GM21528 (cell line): ENCODE results near the gene CCNK.

ENCODE experiments used
- ATAC-seq: cut with Tn5 transposase; IDR thresholded peaks from one replicate; pipeline ENCODE4 v1.9.1; 2021; ENCODE audit warnings: mild to moderate bottlenecking, moderate library complexity; ENCODE audit not compliant: unreplicated experiment, low FRiP score

CCNK gene

DNA sequence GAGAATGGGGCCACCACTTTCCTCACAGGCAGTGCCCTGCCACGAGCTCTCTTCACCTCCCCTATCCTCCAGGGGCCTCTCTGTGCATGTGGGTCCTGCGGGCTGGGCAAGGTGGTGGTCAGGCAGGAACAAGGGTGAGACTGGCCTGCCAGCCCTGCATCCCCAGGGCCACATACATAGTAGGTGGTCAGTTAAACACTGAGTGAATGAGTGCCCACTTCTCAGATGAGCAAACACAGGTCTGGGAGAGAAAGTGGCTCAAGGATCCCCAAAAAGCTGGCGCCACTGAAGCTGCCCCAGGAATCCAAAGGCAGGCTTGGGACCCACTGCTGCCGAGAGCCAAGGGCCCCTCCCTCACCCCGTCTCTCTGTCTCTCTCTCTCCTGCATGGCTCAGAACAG lies 51.1 kb downstream of the CCNK start:
- ATAC-seq: no peak

DNA sequence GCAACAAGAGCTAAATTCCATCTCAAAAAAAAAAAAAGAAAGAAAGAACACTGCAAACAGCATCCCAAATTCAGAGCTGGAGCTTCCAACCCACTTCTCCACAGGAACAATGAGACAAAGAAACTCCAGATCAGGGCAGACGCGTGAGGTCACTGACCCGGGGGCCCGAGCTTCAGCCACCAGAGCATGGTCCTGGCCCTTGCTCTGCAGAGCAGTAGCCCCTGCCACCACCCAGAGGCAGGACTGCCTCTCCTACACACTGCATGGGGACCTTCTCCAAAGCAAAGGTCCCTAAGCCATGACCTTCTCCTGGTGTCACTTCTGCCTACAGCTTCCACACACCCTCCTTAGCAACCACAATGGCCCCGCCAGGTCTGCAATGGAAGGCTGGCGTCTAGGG lies 53.1 kb downstream of the CCNK start:
- ATAC-seq: no peak

DNA sequence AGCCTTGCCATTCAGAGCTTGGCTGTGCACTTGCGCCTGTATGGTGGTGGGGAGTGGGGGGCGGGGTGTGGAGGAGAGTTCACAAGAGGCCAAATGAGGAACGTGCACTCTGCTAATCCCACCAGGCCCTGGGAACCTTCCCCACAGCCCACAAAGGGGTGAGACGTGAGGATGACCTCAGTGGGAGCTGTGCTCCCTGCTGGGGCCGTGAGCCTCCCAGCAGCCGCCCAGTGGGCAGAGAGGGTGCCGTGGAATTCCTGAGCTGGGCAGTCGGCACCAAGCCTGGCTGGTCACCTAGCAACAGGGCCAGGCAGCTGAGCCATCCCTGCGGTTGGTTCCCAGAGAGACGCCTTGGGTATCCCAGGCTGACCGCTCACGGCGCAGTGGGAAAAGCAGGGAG lies 53.7 kb downstream of the CCNK start:
- ATAC-seq: no peak

DNA sequence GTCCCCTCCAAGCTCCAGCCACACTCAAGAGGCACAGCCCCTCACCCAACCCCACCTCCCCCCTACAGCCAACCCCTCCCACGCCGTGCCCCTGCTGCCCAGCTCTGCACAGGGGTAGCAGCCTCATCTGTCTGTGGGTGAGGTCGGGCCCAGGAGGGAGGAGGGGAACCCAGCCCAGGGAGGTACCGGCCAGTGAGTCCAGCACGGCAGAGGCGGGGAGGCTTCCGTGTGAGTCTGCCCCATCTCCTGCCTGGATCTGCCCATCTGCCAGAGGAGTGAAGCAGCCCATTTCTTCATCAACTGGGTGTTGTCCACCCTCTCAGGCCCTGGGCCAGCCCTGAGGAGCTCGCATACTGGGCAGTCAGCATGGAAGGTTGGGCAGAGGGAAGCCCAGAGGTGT lies 54.2 kb downstream of the CCNK start:
- no peak for ATAC-seq

DNA sequence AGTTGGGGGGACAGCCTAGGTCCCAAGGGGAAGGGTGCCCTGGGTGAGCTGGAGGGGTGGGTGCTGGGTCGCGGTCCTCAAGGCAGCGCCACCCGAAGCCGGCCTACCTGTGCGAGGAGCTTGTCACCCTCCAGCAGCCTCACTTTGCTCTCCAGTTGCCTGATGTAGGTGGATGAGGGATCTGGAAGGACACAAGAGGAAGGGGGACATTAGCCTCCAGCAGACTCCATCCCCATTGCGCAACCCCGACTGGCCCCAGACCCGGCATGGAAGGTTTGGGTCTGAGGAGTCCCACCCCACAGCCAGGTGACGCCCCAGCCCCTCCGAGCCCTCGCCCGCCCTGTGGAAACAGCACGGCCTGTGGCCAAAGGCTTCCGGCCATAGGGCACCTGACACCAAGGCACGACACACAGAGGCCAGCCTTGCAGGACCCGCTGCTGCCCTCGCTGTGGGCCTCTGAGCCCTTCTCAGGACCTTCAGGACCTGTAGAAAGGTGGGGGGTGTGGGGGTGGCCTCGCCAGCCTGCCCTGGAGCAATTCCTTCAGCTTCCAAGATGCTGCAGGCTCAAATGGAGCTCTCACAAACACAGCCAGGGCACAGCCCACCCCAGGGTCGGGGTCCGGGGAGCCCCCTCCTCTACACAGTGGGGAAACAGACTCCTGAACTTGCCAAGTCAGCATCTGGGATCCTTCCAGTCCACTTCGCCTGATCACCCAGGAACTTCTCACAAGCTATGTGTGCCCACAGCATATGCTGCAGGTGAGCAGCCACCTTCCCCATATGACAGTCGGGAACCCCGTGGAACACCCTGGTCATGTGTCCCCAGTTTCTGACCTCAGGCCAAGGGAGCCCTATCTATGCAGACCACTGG lies 54.9 kb downstream of the CCNK start:
- no peak for ATAC-seq

DNA sequence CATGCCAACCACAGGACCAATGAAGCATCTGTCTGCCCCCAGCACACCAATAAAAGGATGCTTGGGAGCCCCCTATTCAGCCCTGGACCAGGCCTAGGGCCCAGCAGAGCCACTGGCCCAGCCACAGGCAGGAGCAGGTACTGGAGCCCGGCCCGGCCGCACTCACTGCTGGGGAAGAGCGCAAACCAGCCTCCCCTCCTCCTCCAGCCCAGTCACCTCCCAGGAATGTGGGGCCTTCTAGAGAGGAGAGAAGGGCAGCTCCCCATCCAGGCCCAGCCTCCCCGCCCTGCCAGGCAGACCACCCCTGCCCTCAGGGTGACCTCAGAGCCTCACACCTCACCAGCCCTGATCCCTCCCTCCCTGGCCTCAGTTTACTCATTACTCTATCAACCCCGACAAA lies 56.2 kb downstream of the CCNK start:
- ATAC-seq: no peak

DNA sequence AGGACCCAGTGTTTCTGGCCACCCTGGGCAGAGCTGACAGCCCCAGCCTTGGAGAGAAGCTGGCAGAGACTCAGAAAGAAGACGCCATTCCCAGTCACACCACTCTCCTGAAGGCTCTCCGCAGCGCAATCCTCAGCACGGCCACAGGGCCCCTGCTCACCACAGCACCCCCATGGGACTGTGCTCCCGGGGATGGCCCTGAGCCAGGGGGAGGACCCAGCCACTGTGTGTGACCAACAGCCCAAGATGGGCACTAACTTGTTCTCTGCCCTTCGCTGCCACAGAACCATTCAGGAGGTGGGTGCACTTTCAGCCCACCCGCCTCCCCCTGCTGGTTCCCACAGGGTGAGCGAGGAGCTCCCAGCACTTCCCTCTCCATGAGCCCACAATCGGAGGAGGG lies 57.1 kb downstream of the CCNK start:
- ATAC-seq: no peak

DNA sequence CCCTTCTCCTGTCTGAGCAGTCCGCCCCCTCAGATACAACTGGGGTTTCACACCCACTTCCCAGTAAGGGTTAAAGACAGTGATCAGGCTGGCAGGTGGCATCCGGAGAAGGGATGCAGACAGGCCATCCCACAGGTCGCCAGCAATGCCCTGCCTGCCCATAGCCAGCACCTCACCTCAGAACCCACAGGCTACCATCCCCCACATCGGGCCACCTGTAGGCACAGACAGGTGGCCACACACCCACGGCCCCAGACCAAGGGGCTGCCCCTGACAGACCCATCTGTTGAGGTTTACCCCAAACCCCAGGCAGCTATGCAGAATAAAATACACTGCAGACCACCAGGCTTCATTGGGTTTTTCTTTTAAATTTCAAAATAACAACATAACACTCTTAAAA lies 57.5 kb downstream of the CCNK start:
- no peak for ATAC-seq

DNA sequence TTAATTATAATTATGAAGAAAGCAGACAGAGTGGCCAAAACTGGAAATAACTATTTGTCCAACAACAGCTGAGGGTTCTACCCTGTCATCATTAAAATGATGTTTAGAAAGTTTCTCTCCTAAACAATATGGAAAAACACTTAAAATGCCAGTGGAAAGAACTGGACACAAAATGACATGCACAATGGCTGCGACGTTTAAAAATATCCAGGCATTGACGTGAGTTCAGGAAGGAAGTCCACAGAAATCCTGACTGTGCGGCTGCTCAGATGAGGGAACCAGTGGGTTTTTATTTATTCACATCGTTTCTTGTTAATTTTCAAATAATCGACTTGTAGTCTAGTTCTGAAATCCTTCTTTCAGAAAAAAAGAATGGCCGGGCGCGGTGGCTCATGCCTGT lies 58.3 kb downstream of the CCNK start:
- ATAC-seq: no peak

DNA sequence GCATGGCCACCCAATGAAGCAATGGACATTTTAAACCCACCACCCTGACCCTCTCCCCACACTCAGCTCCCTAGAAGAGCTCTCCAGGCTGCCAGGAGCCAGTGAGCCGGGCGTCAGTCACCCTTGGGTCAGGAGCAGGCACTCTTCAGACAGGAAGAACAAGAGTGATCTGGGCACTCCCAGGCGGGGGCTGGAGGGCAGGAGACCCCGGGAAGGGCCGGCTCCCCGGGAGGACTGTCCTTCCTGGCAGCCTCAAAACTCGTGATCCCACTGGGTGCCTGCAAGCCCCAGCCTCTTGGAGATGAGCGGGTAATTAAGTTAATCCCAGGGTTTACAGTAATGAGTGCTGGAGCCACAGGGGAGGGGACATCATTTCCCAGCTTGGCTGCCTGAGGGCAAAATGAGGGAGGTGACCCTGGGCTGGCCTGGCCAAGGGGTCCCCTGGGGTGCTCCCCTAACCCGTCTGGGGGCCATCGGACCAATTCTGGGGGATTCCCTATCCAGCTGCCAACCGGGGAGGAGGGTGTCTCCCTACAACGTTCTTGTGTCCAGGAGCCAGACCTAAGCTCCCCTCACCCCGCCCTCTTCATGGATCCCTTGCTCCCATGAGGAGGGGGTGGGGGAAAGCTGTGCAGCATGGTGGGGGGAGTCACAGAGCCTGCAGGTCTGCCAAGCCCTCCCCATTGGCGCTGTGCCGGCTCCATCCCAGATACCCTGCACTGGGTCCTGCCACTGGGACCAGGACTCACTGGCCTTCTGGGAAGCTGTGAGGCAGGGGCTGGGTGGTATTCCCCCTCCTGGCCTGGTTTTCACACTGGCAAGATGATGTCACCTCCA lies 59.2 kb downstream of the CCNK start:
- no peak for ATAC-seq

DNA sequence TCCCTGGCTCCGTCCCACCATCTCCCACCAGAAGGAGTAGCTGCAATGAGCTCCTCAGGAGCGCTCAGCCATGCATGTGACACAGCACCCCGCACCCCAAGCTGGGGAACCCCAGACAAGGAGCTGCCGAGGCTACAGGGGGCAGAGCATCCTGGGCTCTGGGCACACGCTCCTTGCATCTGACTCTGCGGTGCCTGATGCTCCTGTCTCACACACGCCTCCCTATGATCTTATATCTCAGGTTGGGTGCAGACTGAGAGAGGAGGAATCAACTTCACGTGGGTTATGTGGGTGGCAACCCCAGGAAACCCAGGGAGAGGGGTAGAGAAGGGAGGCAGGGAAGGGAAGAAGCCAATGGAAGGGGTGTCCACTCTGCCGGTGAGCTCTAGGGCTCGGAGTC lies 60.0 kb downstream of the CCNK start:
- no peak for ATAC-seq

DNA sequence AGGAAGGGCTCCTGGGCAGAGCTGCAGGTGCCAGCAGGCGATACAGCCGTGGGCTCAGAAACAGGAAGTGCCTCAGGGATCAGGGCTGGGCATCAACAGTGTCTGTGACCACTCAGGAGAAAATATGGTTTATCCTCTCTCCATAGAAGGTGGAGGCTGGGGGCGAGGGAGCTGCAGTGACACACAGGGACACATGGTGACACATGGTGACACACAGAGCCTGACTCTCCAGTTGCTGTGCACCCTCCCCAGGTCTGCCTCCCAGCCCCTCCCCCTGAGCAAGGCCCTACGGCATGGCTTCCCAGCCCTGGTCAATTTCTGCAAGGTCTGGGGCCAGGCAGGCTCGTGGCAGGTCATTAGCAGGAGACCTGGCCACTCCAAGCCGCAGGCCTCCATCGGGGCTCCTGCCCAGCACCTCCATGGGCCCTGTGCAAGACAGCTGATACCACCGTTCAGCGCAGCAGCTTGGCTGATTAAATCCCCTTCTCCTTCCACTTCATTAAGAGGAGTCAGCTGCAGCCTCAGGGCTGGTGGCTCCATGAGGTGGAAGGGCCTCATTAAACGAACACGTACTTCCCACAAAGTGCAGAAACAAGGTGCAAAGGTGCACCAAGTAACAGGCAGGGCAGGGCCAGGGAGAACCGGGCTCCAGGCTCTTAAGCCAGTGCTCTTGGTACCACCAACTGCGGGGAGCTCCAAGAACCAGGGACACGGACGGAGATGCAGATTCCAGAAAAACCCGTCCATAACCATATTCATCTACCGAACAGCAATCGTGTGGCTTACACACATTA lies 60.7 kb downstream of the CCNK start:
- no peak for ATAC-seq

DNA sequence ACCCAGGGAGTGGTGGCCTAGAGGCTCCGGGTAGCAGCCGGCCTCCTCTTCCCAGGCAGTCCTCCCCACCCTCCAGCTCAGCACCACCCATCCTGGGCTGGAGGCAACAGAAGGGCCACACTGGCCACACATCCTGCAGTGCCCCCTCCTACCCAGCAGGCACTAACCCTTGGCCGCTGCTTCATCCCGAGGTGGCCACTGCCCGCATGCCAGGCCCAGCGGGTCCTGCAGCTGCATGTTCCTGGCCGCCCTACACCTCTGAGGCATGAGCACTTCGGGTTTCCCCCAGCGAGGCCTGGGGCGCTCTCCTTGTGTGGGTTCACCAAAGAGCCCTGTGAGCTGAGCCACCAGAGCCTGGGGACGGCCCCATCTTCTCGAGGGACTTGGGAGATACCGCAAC lies 61.4 kb downstream of the CCNK start:
- no peak for ATAC-seq

DNA sequence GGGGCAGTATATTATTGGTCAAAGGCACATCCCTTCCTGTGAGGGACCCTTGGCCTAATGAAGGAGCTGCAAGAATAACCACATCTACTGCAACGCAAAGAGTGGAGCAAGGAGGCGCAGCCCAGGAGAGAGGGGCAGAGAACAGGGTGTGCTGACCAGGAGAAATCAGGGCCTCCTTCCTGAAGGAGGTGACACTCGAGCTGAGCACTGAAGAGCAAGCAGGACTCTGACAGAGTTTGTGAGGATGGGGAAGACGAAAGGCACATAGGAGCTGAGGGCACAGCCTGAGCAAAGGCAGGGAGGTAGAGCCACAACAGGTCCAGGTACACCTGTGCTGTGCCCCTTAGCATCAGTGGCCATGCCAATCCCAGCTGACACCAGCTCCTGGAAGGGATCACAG lies 62.2 kb downstream of the CCNK start:
- ATAC-seq: no peak

DNA sequence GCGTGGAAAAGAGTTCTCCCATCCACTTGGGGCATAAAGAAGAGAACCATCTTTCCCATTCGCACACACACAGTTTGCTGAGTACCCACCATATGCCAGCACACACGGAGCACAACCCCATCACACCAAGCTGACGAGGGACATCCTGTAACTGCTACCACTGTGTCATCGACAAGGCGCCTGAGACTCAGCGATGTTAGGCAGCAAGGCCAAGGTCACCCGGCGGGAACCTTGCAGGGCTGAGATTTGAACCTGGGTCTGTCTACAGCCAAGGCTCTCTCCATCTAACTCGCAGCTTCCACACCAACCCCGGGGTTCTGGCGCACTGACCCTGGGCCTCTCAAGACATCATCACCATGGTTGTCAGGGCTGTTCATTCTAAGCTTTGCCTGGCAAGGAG lies 62.8 kb downstream of the CCNK start:
- no peak for ATAC-seq

DNA sequence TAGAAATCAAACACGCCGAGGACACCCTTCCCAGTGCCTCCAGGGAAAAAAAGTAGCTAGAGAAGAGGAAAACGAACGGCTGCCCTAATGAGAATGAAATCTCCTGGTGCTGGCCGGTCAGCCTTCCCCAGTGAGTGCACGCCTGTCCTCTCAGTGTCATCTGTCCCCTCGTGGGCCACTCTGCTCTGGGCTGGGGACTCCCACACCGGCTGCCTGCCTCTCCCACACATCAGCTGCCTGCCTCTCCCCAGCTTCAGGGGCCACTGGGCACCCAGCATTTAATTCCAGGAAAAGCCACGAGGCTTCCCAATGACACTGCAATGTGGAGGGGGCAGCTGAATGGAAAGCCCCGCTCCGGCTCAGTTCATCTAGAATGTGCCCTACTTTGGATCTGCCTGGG lies 63.8 kb downstream of the CCNK start:
- no peak for ATAC-seq

DNA sequence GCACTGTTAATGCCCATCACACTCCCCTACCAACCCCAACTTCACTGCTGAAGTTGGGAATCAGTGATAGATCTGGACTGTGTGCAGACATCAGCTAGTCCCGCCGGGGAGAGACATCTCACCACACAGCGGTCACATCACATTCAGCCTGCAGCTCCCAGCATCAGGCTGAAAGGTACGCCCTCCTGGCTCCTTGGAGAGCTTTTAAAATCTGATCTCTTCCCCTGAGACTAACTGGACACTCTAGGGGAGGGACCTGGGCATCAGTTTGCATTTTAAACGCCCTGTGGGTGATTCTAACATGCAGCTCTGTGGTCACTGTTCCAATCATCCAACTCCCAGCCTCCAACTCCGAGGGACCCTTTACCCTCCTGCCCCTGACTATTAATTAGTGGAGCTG lies 64.4 kb downstream of the CCNK start:
- ATAC-seq: no peak

DNA sequence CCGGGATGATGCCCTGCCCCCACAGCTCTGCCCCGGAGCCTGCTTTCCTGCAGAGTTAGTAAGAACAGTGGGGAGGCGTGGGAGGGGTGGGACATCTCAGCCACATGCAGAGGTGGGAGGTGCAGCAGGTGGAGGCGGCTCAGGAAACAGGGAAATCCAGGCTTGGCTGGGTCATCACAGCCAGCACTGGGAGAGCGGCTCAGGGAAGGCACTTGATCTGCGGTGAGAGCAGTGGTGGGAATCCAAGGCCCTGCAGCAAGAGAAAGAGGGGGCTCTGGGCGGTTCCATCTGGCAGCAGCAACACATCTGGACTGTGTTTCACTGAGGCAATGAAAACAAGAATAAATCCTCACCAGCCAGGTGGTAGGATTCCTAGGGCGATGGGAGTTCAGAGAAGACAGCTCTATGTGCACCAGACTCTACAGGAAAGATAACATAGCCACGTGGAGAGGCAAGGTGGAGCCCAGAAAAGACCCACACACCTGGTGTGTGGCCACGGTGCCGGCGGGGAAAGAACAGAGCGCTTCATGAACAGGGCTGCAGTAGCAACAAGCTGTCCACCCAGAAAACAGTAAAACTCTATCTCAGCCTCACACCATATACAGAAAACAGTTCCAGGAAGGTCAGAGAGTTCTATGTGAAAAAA lies 65.1 kb downstream of the CCNK start:
- ATAC-seq: no peak

DNA sequence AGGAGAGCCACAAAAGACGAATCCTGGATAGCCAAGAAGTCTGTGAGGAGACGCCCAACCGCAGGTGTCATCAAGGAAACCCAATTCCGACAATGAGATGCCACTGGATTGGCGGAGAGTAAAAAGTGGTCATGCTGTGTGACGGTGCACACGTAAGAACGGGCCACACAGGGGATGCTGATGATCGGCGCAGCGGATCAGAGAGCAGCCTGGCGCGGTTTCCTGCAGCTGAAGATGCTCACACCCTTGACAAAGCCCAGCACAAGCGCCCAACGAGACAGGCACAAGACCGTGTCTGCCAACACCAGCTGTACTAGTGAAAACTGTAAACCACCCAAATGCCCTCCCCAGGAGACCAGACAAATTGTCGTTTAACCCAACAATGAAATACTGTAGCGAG lies 67.0 kb downstream of the CCNK start:
- no peak for ATAC-seq

DNA sequence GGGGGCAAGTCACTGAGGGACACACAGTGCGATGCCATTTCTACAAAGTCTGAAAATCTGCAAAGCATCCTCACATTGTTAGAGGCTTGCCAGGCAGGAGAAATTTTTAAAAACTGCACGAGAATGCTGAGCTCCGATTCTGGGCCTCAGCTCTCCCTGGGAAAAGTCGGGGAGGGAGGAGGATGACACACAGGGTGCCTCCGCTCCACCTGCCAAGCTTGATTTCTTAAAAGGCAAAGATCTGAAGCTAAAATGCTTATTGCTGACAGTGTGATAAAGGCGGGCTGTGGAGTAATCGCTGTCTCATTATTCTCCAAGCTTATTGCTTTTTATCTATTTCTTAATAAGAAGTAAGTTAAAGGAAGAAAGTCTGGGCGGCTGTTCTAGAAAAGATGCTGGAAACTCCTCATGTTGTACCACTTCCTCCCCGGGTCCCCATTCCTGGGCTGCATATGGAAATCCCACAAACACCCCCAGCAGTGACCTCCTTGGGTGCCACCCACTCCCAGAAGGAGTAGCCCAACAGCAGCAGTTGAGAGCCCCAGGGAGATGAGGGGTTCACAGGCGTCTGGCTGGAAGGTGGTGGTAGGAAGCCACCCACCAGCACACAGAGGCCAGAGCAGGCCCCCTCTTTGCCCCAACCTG lies 67.8 kb downstream of the CCNK start:
- no peak for ATAC-seq
